Caki2 (cell line): ENCODE results near the gene DENR. TPM values are rescaled to one million over a fixed set of nuclear protein-coding genes. Genes with fewer than 3 reads are reported as not detected.
"Not testable (repeated sequence)": the region's sequence is repeated elsewhere in the genome, so short reads cannot be mapped to it uniquely, and the experiment has no call there.

Source experiments
- DNase-seq: peaks from one replicate; pipeline ENCODE4 v3.0.0-alpha.2; 2015; ENCODE audit warnings: low read depth
- in situ Hi-C: cut with HindIII; loops from 2 replicates; pipeline ENCODE4 v1.10.0; 2016; ENCODE audit warnings: low sequenced_read_pairs, low pct_unique_long_range_greater_than_20kb, mixed read lengths
- total RNA-seq: library from RNA; depleted of rRNA; stranded (reverse); fragments of >200 nt; shearing (Covaris generic); gene quantifications from 2 replicates; pipeline ENCODE4 v1.2.3, GENCODE V29; 2014; ENCODE audit warnings: low replicate concordance; rRNA removed

The DENR gene
- total RNA-seq, 1 experiment from 2014 or later: 7.3 TPM

GRCh38 chr12:122799641-122800243 lies 47.1 kb downstream of the DENR start:
- in situ Hi-C loops: no loop called here
- no peak for DNase-seq

GRCh38 chr12:122803937-122804336 lies 51.3 kb downstream of the DENR start:
- in situ Hi-C loops: no loop called here
- DNase-seq: no peak

- in situ Hi-C loops, DNase-seq: not testable (repeated sequence)
Observed at GRCh38 chr12:122804957-122805356, 52.3 kb downstream of the DENR start.

GRCh38 chr12:122807651-122808050 lies 55.0 kb downstream of the DENR start:
- no peak for DNase-seq
- in situ Hi-C loops: no loop called here

GRCh38 chr12:122811777-122812176 lies 59.2 kb downstream of the DENR start:
- DNase-seq: peak; percentile 51
- in situ Hi-C loops: no loop called here

- in situ Hi-C loops: no loop called here
- DNase-seq: no peak
Observed at GRCh38 chr12:122813310-122813713, 60.7 kb downstream of the DENR start.

- in situ Hi-C loops: no loop called here
- DNase-seq: no peak
Observed at GRCh38 chr12:122819209-122819785, 66.7 kb downstream of the DENR start.

- in situ Hi-C loops: no loop called here
- DNase-seq: no peak
Observed at GRCh38 chr12:122820138-122820537, 67.5 kb downstream of the DENR start.

Other genes with a start within 250 kb of the DENR start
- gene RSRC2, start 225.9 kb upstream of the DENR start, total RNA-seq: 16.9 and 29.3 TPM in 2 replicates
- 28.6 and 32.6 TPM in 2 replicates for gene KNTC1, start 225.6 kb upstream of the DENR start, total RNA-seq
- gene HCAR2, start 49.5 kb upstream of the DENR start, total RNA-seq: not detected in 2 replicates
- not detected in 2 replicates for gene HCAR3, start 36.0 kb upstream of the DENR start, total RNA-seq
- not detected in 2 replicates for gene HCAR1, start 22.0 kb upstream of the DENR start, total RNA-seq
- gene CCDC62, start 21.7 kb downstream of the DENR start, total RNA-seq: 1.1 and 1.5 TPM in 2 replicates
- gene HIP1R, start 82.6 kb downstream of the DENR start, total RNA-seq: 56.1 and 67.4 TPM in 2 replicates
- gene VPS37B, start 143.3 kb downstream of the DENR start, total RNA-seq: 37.8 and 42.2 TPM in 2 replicates
- gene ABCB9, start 213.6 kb downstream of the DENR start, total RNA-seq: 1.4 and 4.8 TPM in 2 replicates
- gene OGFOD2, start 222.4 kb downstream of the DENR start, total RNA-seq: 79.9 and 88.8 TPM in 2 replicates
- 443 and 486 TPM in 2 replicates for gene ARL6IP4, start 227.9 kb downstream of the DENR start, total RNA-seq